HG02588 (cell line): ENCODE data around the gene TMEM147.
A peak's percentile ranks its signal among the peaks of the same experiment; 100 is the strongest.

Experiments used
- ATAC-seq: cut with Tn5 transposase; IDR thresholded peaks from one replicate; pipeline ENCODE4 v1.9.1; 2021; ENCODE audit warnings: mild to moderate bottlenecking, moderate library complexity; ENCODE audit not compliant: unreplicated experiment

The TMEM147 gene

DNA sequence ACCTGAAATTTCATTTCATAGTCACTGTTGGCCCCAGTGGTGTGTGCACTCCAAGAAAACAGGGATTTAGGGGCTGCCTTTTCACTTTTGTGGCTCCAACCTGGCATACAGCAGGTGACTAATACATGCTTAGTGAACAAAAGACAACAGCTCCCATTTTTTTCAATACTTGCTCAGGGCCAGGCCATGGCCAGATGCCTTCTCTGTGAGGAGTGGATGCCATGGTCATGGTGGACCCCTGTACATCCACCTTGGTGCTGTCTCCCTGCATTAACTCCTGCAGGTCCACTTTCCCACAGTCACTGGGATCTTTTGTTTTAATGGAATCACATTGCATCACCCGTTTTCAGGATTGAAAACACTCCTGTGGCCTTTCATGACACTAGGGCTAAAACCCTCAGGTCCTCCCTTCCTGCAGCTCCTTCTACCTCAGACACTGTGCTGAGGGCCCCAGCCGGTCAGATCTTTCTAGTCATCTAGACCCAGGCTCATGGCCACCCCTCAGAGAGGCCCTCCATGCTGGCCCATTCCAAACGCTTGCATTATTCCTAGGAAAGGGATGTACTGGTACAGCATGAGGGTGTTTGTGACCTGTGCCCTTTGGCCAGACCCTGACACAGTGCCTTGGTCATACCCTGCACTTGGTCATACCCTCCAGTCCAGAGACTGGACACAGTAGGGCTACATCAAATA lies 1.2 kb upstream of the TMEM147 start:
- no peak for ATAC-seq

DNA sequence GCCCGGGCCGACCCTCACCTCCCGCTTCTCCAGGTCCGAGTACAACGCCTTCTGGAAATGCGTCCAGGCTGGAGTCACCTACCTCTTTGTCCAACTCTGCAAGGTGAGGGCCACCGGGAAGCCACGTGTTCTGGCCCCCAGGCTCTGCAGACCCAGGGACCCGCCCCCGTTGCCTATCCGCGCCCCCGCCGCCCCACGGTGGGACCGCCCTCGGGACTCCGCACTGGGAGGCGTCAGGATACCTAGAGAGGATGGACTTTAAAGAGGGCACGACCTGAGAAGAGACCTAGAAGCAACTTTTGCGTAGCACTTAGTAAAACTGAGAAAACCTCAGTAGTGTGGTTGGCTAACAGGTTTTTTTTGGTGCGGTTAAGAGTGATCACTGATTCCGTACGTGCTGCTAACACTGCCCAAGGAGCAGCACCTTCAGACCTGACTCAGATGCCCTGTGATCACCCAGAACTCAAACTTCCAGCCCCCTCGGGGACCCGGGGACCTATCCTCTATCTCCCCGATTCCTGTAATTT lies 492 bp downstream of the TMEM147 start:
- ATAC-seq = peak; percentile 40

DNA sequence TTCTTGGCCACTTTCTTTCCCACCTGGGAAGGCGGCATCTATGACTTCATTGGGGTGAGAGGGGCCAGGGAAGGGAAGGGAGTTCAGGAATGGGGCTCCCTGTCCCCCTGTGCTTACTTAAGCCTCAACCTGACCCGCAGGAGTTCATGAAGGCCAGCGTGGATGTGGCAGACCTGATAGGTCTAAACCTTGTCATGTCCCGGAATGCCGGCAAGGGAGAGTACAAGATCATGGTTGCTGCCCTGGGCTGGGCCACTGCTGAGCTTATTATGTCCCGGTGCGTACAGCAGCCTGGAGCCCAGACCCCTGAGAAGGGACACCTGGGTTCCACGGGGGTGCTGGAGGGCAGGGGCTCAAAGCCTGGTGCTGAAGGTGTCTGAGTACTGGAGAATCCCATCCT lies 1.1 kb downstream of the TMEM147 start:
- ATAC-seq = no peak

GRCh38 chr19:35549174-35549788 lies 3.9 kb downstream of the TMEM147 start:
- ATAC-seq = no peak

DNA sequence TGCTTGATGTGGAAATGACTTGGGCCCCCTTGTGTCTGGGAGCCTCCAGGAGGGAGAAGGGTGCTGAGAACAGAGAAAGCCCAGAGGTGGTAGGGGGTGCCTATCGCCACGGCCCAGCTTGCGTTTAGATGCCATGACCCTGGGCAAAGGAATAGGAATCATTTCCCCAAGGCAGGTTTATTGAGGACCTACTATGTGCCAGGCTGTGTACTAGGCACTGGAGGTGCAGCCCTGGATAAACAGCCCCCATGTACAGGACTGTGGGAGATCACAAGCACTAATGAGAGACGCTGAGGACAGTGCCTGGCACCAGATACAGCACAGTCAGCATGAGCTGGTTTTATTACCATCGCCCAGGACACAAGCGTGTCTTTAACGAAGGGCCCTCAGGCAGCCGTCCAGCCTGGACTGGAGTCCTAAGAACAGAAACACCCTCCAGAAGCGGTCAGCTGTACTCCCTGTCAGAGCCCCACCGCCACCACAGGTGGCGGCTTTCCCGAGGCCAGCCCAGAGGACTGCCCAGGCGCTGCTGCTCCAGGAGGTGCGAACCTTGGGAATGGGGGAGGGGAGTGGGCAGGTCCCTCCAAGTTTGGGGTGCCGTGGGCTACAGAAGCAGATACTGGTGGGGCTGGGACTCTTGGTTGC lies 4.6 kb downstream of the TMEM147 start:
- ATAC-seq = no peak

GRCh38 chr19:35551091-35551810 lies 5.8 kb downstream of the TMEM147 start:
- ATAC-seq = no peak

DNA sequence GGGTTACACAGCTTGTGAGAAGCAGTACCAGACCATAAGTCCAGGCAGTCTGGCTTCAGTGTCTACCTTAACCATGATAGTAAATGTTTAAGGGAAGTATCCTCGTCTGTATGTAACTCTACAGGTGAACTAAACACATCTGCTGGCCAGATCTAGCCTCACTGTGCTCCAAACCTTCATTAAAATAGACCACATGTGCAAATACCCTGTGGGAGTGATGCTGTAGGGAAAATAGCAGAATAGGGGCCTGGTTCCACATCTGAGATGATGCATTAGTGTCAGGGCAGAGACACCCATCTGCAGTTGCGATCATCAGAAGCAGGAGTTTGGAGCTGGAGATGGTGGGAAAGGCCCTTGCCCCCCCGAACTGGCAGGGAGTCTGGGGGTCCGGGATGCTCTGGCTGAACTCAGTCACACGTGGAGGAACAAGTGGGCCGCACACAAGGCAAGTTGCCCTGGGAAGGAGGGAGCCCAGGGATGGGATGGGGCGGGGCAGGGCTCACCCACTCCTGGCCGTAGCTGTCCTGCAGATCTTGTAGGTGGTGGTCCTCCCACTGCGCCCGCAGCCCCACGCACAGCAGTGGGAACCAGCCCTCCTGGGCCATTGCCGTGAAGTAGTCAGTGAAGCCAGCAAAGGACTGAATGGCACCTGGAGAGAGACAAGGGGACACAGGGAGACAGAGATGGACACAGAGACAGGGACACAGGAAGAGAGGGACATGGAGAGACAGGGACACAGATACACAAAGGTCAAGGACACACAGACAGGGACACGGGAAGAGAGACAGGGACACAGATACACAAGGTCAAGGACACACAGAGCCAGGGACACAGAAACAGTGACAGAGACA lies 7.3 kb downstream of the TMEM147 start:
- ATAC-seq = no peak

GRCh38 chr19:35553385-35554000 lies 8.1 kb downstream of the TMEM147 start:
- no peak for ATAC-seq

GRCh38 chr19:35554076-35554475 lies 8.7 kb downstream of the TMEM147 start:
- ATAC-seq = no peak

DNA sequence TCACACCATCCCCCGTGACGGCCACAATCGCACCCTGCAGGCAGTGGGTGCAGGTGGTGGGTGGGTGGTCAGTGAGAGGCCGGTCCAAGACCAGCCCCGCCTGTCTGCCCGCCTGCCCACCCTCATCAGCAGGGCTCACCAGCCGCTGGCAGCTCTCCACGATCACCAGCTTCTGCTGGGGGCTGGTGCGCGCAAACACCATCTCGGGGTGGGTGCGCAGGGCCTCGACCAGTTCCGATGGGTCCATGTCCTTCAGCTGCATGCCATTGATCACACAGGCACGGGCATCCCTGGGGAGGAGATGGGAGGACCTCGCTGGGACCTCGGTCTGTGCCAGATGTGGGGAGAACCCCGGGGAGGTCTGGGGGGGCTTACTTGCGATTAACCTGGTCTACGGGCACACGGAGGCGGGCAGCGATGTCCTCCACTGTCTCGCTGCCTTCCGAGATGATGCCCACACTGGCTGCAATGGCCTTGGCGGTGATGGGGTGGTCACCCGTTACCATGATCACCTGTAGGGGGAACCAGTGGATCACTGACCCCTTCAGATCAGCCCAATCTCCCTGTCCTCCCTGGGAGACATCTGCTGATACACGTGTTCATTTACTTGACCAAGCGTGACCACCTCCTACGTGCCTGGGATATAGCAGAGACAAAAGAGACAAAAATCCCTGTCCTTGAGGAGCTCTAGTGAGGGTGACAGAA lies 10.0 kb downstream of the TMEM147 start:
- ATAC-seq = no peak

GRCh38 chr19:35556025-35556590 lies 10.7 kb downstream of the TMEM147 start:
- ATAC-seq = no peak

DNA sequence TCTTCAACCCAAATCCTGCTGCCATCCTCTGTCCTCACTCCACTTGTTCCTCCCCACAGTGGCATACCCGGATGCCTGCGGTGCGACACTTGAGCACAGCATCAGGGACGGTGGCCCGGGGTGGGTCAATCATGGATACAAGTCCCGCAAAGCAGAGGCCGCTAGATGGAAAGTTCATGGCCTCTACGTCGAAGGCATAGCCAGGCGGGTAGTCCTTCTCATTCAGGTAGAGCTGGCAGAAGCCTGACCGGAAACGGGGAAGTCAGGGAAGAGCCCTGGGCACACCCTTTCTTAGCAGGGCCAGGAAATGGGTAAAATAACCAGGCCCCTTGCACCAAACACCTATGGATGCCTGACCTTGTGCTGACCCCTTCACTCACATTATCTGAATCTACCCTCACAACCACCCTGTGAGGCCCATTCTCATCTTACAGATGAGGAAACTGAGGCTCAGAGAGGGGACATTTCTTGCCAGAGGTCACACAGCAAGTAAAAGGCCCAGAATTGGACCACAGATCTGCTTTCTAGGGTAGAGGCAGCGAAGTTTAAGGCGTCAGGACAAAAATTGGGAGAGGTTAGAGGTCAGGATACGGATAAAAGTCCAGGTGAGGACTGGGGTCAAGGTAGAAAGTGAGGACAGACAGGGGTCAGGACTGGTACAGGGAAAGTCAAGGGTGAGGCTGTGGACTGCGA lies 11.6 kb downstream of the TMEM147 start:
- ATAC-seq = no peak

- ATAC-seq = no peak
These were observed 12.3 kb downstream of the TMEM147 start for GRCh38 chr19:35557539-35558399.

- no peak for ATAC-seq
These were observed 13.2 kb downstream of the TMEM147 start for GRCh38 chr19:35558400-35559280.

DNA sequence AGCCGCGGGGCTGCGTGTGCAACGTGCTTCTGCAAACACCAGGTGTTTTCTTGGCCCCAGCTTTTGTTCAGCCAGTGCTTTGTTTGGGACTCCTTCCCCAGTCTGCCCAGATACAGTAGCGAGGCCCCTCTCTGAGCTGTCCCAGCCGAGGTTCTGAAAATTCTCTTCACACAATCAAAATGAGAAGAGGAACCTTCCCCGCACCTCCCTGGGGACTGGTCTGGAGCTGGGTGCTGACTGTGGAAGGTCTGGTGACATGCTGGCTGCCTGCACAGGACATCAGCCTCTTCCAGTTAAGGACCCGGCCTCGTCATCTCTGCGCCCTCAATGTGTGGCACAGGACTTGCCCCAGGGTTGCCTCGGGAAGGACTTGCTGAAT lies 13.8 kb downstream of the TMEM147 start:
- no peak for ATAC-seq

DNA sequence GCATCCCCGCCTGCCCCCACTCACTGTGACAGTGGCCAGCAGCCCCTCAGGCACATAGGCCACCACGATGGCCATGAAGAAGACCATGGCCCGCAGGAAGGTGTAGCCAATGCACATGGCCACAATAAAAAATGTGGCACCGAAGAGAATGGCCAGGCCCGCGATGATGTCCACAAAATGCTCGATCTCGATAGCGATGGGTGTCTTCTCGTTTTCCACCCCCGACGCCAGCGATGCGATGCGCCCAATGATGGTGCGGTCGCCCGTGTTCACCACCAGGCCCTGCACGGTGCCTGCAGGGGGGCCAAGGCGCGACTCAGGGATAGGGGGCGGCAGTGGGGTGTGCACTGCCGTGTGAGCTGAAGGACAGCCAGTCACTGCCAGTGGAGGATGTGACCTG lies 14.4 kb downstream of the TMEM147 start:
- no peak for ATAC-seq

- no peak for ATAC-seq
These were observed 14.8 kb downstream of the TMEM147 start for GRCh38 chr19:35560271-35560670.
